VCaP (cell line): ENCODE measurements around the gene MAPK1.

Source experiments
- H3K27ac ChIP-seq: fragments of 450-650 bp; 2 replicates; pipeline ENCODE4 v1.5.1; 2017
- CTCF ChIP-seq: fragments of 450-650 bp; conservative IDR thresholded peaks from 2 replicates; pipeline ENCODE4 v1.5.1; 2017; ENCODE audit warnings: mild to moderate bottlenecking, moderate library complexity

MAPK1 gene

DNA sequence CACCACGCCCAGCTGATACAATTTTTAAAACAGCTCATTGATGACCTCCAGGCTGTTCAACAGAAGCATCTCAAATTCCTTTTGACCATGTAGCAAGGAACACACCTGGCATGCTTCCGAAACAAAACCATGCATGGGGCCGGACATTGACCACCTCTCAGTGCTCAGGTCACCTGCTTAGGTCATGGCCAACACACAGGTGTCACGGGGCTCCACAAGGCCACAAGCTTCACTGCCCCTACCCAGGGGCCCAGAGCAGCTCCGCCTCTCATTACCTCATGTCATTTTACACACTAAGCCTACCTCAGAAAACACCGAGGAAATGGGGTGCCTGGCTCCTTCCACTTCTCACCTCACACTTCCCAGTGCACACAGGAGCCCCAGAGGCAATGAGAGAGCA lies 158.5 kb downstream of the MAPK1 start:
- no peak for TF ChIP-seq CTCF
- H3K27ac ChIP-seq = peak overlapping the region; percentile 95

DNA sequence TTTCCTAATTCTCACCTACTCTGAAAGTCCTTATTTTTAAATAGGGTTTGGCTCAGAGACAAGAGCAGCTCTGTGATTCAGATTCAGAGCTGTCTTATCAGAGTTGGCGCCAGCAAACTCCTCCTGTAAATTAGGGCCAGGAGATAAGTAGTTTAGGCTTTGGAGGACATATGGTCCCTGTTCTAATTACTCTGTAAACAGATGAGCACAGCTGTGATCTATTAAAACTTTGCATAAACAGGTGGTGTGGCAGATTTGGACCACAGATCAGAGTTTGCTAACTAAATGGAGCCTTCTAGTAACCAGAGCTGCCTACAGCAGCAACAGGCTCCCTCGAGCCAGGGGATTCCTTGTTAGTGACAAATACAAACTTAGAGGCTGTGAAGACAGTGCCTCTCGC lies 159.8 kb downstream of the MAPK1 start:
- peak overlapping the region; percentile 95 for H3K27ac ChIP-seq
- TF ChIP-seq CTCF = no peak
